SK-N-SH (cell line): ENCODE measurements around the gene ZNF207.

Experiments
- EP300 ChIP-seq, 2 experiments: IDR thresholded peaks; 2 replicates each; pipeline versions ENCODE4 v1.4.0 to v1.6.1; 2012; ENCODE audit warnings: borderline replicate concordance in 1 of 2, low read depth in 1 of 2, low read length in 1 of 2
- EZH2phosphoT487 ChIP-seq: fragments of 200-600 bp; sonication (generic); IDR thresholded peaks from 2 replicates; pipeline ENCODE4 v1.6.1; 2017; ENCODE audit warnings: low read depth, mixed run types, mild to moderate bottlenecking, antibody characterized with exemption, moderate library complexity, borderline replicate concordance
- MXI1 ChIP-seq: IDR thresholded peaks from 2 replicates; pipeline ENCODE4 v1.6.1; 2012; ENCODE audit warnings: mild to moderate bottlenecking, low read depth, low read length, improper control_type of control experiment
- PBX3 ChIP-seq: IDR thresholded peaks from 2 replicates; pipeline ENCODE4; 2012
- POLR2AphosphoS5 ChIP-seq: IDR thresholded peaks from 2 replicates; pipeline ENCODE4 v1.6.1; 2012; ENCODE audit warnings: low read depth, low read length
- SIN3A ChIP-seq: IDR thresholded peaks from 2 replicates; pipeline ENCODE4 v1.6.1; 2012; ENCODE audit warnings: low read depth, mild to moderate bottlenecking, low read length, moderate library complexity, borderline replicate concordance
- TCF12 ChIP-seq: IDR thresholded peaks from 2 replicates; pipeline ENCODE4 v1.4.0; 2012
- TEAD4 ChIP-seq: IDR thresholded peaks from 2 replicates; pipeline ENCODE4 v1.4.0; 2012; ENCODE audit warnings: mild to moderate bottlenecking, borderline replicate concordance; ENCODE audit not compliant: insufficient read depth
- YY1 ChIP-seq: IDR thresholded peaks from 2 replicates; pipeline ENCODE4 v1.4.0; 2012; ENCODE audit warnings: low read depth, mild to moderate bottlenecking
- TF ChIP-seq, protein P1 (sequence below): fragments of 200-600 bp; sonication (generic); IDR thresholded peaks from 2 replicates; pipeline ENCODE4 v1.6.1; 2017; ENCODE audit warnings: antibody characterized with exemption, mild to moderate bottlenecking, moderate library complexity
- TF ChIP-seq, protein P2 (sequence below): IDR thresholded peaks from 2 replicates; pipeline ENCODE4 v1.4.0; 2012; ENCODE audit warnings: low read depth

GRCh38 chr17:32335046-32335445, 14.9 kb upstream of the ZNF207 start:
- TF ChIP-seq EP300 (IDR thresholded peaks at IDR 0.05; ENCODE audit: borderline replicate concordance in 1 of 2, low read depth in 1 of 2, low read length in 1 of 2) (no peak), YY1 (no peak), SIN3A (no peak), EZH2phosphoT487 (no peak), TCF12 (no peak), TEAD4 (no peak), POLR2AphosphoS5 (no peak), MXI1 (no peak), PBX3 (no peak)
- TF ChIP-seq, protein P1, sequence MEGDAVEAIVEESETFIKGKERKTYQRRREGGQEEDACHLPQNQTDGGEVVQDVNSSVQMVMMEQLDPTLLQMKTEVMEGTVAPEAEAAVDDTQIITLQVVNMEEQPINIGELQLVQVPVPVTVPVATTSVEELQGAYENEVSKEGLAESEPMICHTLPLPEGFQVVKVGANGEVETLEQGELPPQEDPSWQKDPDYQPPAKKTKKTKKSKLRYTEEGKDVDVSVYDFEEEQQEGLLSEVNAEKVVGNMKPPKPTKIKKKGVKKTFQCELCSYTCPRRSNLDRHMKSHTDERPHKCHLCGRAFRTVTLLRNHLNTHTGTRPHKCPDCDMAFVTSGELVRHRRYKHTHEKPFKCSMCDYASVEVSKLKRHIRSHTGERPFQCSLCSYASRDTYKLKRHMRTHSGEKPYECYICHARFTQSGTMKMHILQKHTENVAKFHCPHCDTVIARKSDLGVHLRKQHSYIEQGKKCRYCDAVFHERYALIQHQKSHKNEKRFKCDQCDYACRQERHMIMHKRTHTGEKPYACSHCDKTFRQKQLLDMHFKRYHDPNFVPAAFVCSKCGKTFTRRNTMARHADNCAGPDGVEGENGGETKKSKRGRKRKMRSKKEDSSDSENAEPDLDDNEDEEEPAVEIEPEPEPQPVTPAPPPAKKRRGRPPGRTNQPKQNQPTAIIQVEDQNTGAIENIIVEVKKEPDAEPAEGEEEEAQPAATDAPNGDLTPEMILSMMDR = no peak
- TF ChIP-seq, protein P2, sequence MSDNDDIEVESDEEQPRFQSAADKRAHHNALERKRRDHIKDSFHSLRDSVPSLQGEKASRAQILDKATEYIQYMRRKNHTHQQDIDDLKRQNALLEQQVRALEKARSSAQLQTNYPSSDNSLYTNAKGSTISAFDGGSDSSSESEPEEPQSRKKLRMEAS = no peak
